ENCODE measurements around the gene VSNL1. TPM values are rescaled to one million over a fixed set of nuclear protein-coding genes. Genes with fewer than 3 reads are reported as not detected.
A peak's percentile ranks its signal among the peaks of the same experiment; 100 is the strongest.

The VSNL1 gene
- total RNA-seq, 2 donors from 2014 or later, result 0.66 to 4.2 TPM

GRCh38 chr2:17515652-17516051, 24.8 kb upstream of the VSNL1 start:
- peaks cover 13% of the 10 kb centered on the region for H3K4me1 ChIP-seq
- H3K27ac ChIP-seq, result no peak overlapping the region
- H3K4me3 ChIP-seq, result no peak overlapping the region
- peaks cover 0 to under 1% of the 10 kb centered on the region in 2 donors for H3K27me3 ChIP-seq
- H3K9me3 ChIP-seq, result no peaks in the 10 kb centered on the region
- no peak for TF ChIP-seq CTCF (IDR thresholded peaks at IDR 0.05)
- no peak for TF ChIP-seq POLR2A (IDR thresholded peaks at IDR 0.05)
- intact Hi-C loops (cut with DNase I), result no loop called here
- DNase-seq (no peak), ATAC-seq (no peak)
- H3K36me3 ChIP-seq (replicated peaks in 1 of 2; ENCODE audit: insufficient read depth in 1 of 2, low read depth in 2 of 2), result no peaks in the 10 kb centered on the region

- 33 to 38% methylated on average over 8 of the region's 8 CpGs for WGBS, 2 donors
- Histone ChIP-seq H3K4me3 (peak overlapping the region in 1 of 2 donors; percentile 14), H3K36me3 (replicated peaks in 1 of 2; ENCODE audit: insufficient read depth in 1 of 2, low read depth in 2 of 2) (no peaks in the 10 kb centered on the region), H3K27ac (no peak overlapping the region), H3K9me3 (no peaks in the 10 kb centered on the region), H3K4me1 (peaks cover 13% of the 10 kb centered on the region), H3K27me3 (peaks cover 0 to 4% of the 10 kb centered on the region in 2 donors)
- ATAC-seq (peak; percentile 4), DNase-seq (peak in 1 of 4 donors; percentile 5)
- TF ChIP-seq CTCF (IDR thresholded peaks at IDR 0.05) (no peak), POLR2A (IDR thresholded peaks at IDR 0.05) (no peak)
- intact Hi-C loops (cut with DNase I), result no loop called here
These were observed 22.9 kb upstream of the VSNL1 start for GRCh38 chr2:17517481-17518211.

- no peak for TF ChIP-seq CTCF (IDR thresholded peaks at IDR 0.05)
- TF ChIP-seq POLR2A (IDR thresholded peaks at IDR 0.05), result peak in 1 of 3 donors; percentile 17
- intact Hi-C loops (cut with DNase I), result no loop called here
- peak; percentile 99 for ATAC-seq
- Histone ChIP-seq H3K36me3 (replicated peaks in 1 of 2; ENCODE audit: insufficient read depth in 1 of 2, low read depth in 2 of 2) (no peaks in the 10 kb centered on the region), H3K27me3 (peaks cover 0 to 4% of the 10 kb centered on the region in 2 donors), H3K27ac (no peak within 1 kb of the TSS), H3K4me1 (peaks cover 13% of the 10 kb centered on the region), H3K9me3 (no peaks in the 10 kb centered on the region), H3K4me3 (peak within 1 kb of the TSS in 1 of 2 donors; percentile 14)
- peak; percentile 76 to 78 (median 78) for DNase-seq
- 2 to 7% methylated on average over 24 to 38 of the region's 38 CpGs for WGBS, 2 donors
These were observed 22.0 kb upstream of the VSNL1 start, which contains the start of gene RAD51AP2 for GRCh38 chr2:17518212-17519154. Gene RAD51AP2, minus strand, starts transcription at chr2:17518440. Its CDS starts 25 bp downstream, at chr2:17518415.

- Histone ChIP-seq H3K4me1 (peaks cover 13% of the 10 kb centered on the region), H3K4me3 (no peak overlapping the region), H3K36me3 (replicated peaks in 1 of 2; ENCODE audit: insufficient read depth in 1 of 2, low read depth in 2 of 2) (no peaks in the 10 kb centered on the region), H3K9me3 (no peaks in the 10 kb centered on the region), H3K27me3 (peaks cover 0 to 4% of the 10 kb centered on the region in 2 donors), H3K27ac (no peak overlapping the region)
- intact Hi-C loops (cut with DNase I), result no loop called here
- no peak for TF ChIP-seq CTCF (IDR thresholded peaks at IDR 0.05)
- no peak for TF ChIP-seq POLR2A (IDR thresholded peaks at IDR 0.05)
- DNase-seq (no peak), ATAC-seq (no peak)
These were observed 21.0 kb upstream of the VSNL1 start for GRCh38 chr2:17519486-17519885.

Data from body of pancreas (tissue), 4 donors.